HCT116 (cell line): ENCODE results near the gene RPTOR. TPM values are rescaled to one million over a fixed set of nuclear protein-coding genes. Genes with fewer than 3 reads are reported as not detected.

ENCODE experiments used
- ATAC-seq: fragments of 200-7000 bp; cut with Tn5 transposase; 2 replicates; pipeline ENCODE4 v1.9.1; 2020; ENCODE audit warnings: mild to moderate bottlenecking, moderate library complexity
- BruUV-seq: library from RNA; stranded (reverse); fragments of 400-500 nt; replicated peaks from 2 replicates; lab custom pipeline; 2021; lab: Mats Ljungman, UMichigan
- CTCF ChIA-PET: fragments of 300-600 bp; sonication (Branson Sonifier 250); formaldehyde crosslinking; loops from one replicate; lab custom pipeline; 2021; ENCODE audit warnings: antibody characterized with exemption; lab: Charles Lee
- POLR2A ChIA-PET: fragments of 300-600, 350-600 bp; sonication (Branson Sonifier 250); formaldehyde crosslinking; loops from one replicate; lab custom pipeline; 2021; ENCODE audit warnings: antibody characterized with exemption; lab: Charles Lee
- RAD21 ChIA-PET, 2 experiments: fragments of 300-600 bp; sonication (Branson Sonifier 250); formaldehyde crosslinking; loops; one replicate each; lab custom pipeline; 2023; ENCODE audit warnings: low total read pairs in 2 of 2; ENCODE audit not compliant: uncharacterized antibody in 2 of 2, unreplicated experiment in 2 of 2, low non-redundant PET in 1 of 2; lab: Charles Lee
- DNase-seq: peaks from one replicate; pipeline ENCODE4 v3.0.0-alpha.2; 2010; ENCODE audit warnings: low read depth, low spot score
- H2AFZ ChIP-seq: fragments of 200-600 bp; shearing (Covaris generic), sonication (generic); 2 replicates; pipeline ENCODE4 v1.6.1; 2017; ENCODE audit warnings: low read depth, mixed run types, mixed read lengths, antibody characterized with exemption, low read length; ENCODE audit not compliant: poor library complexity, severe bottlenecking
- H3K27ac ChIP-seq: 2 replicates; pipeline ENCODE4 v1.5.1; 2012; ENCODE audit warnings: low read depth, low read length
- H3K27me3 ChIP-seq: fragments of 200-600 bp; sonication (generic); 2 replicates; pipeline ENCODE4 v1.6.1; 2016; ENCODE audit warnings: mixed run types, low read length, mixed read lengths; ENCODE audit not compliant: insufficient read depth
- H3K36me3 ChIP-seq, 2 experiments: fragments of 200-500 bp in 1 of 2; fragments of 200-600 bp in 1 of 2; sonication (Bioruptor generic) in 1 of 2; sonication (generic) in 1 of 2; 2 replicates each; pipeline versions ENCODE4 v1.5.1 to v1.6.1; 2014 to 2016; ENCODE audit warnings: low read length in 2 of 2, inconsistent platforms in 1 of 2, mixed read lengths in 1 of 2, mixed run types in 1 of 2; ENCODE audit not compliant: insufficient read depth in 2 of 2, control insufficient read depth in 1 of 2
- H3K4me1 ChIP-seq, 2 experiments: fragments of 200-600 bp in 1 of 2; sonication (generic) in 1 of 2; 2 replicates each; pipeline versions ENCODE4 v1.5.1 to v1.6.1; 2012 to 2017; ENCODE audit warnings: low read length in 2 of 2, inconsistent platforms in 1 of 2, mild to moderate bottlenecking in 1 of 2, mixed read lengths in 1 of 2, mixed run types in 1 of 2, moderate library complexity in 1 of 2; ENCODE audit not compliant: insufficient read depth in 2 of 2, control insufficient read depth in 1 of 2
- H3K4me2 ChIP-seq: fragments of 200-600 bp; sonication (generic); 2 replicates; pipeline ENCODE4 v1.6.1; 2017; ENCODE audit warnings: mixed run types, low read length, mixed read lengths
- H3K4me3 ChIP-seq, 2 experiments: fragments of 200-600 bp in 1 of 2; sonication (generic) in 1 of 2; replicated peaks in 1 of 2; 2 replicates each; pipeline ENCODE4 v1.5.1; 2011 to 2016; ENCODE audit warnings: low read length in 2 of 2, control low read depth in 1 of 2, low read depth in 1 of 2, mild to moderate bottlenecking in 1 of 2, mixed read lengths in 1 of 2, mixed run types in 1 of 2
- H3K79me2 ChIP-seq: fragments of 200-600 bp; sonication (generic); 2 replicates; pipeline ENCODE4 v1.6.1; 2017; ENCODE audit warnings: mild to moderate bottlenecking, mixed run types, low read length, moderate library complexity, mixed read lengths; ENCODE audit not compliant: insufficient read depth
- H3K9ac ChIP-seq: fragments of 200-600 bp; sonication (generic); 2 replicates; pipeline ENCODE4 v1.6.1; 2016; ENCODE audit warnings: low read length, mixed read lengths
- H3K9me2 ChIP-seq: fragments of 200-600 bp; sonication (generic), shearing (Covaris generic); 2 replicates; pipeline ENCODE4 v1.6.1; 2017; ENCODE audit warnings: mixed run types, mild to moderate bottlenecking, moderate library complexity; ENCODE audit not compliant: insufficient read depth
- H3K9me3 ChIP-seq, 2 experiments: fragments of 200-500 bp in 1 of 2; fragments of 200-600 bp in 1 of 2; sonication (Bioruptor generic) in 1 of 2; sonication (generic) in 1 of 2; 2 replicates each; pipeline ENCODE4 v1.6.1; 2014 to 2017; ENCODE audit warnings: low read length in 2 of 2, mixed read lengths in 2 of 2, inconsistent platforms in 1 of 2, low read depth in 1 of 2, mild to moderate bottlenecking in 1 of 2, mixed run types in 1 of 2, moderate library complexity in 1 of 2; ENCODE audit not compliant: control insufficient read depth in 1 of 2, insufficient read depth in 1 of 2
- H4K20me1 ChIP-seq: fragments of 200-600 bp; sonication (generic), shearing (Covaris generic); 2 replicates; pipeline ENCODE4 v1.6.1; 2017; ENCODE audit warnings: mixed run types, mild to moderate bottlenecking, moderate library complexity; ENCODE audit not compliant: insufficient read depth
- ATF3 ChIP-seq: IDR thresholded peaks from 2 replicates; pipeline ENCODE4 v1.6.1; 2012
- CBX3 ChIP-seq: IDR thresholded peaks from 2 replicates; pipeline ENCODE4 v1.6.1; 2012; ENCODE audit warnings: low read depth
- CEBPB ChIP-seq: IDR thresholded peaks from 2 replicates; pipeline ENCODE4 v1.6.1; 2012; ENCODE audit warnings: low read depth
- EGR1 ChIP-seq: IDR thresholded peaks from 2 replicates; pipeline ENCODE4 v1.6.1; 2012; ENCODE audit warnings: low read depth
- EZH2 ChIP-seq: fragments of 200-600 bp; sonication (generic); IDR thresholded peaks from 2 replicates; pipeline ENCODE4 v1.6.1; 2017; ENCODE audit warnings: antibody characterized with exemption, mixed run types
- EZH2phosphoT487 ChIP-seq: fragments of 200-600 bp; IDR thresholded peaks from 2 replicates; pipeline ENCODE4 v1.6.1; 2018; ENCODE audit warnings: antibody characterized with exemption, borderline replicate concordance
- FOSL1 ChIP-seq: IDR thresholded peaks from 2 replicates; pipeline ENCODE4 v1.6.1; 2012; ENCODE audit warnings: low read depth
- JUND ChIP-seq: IDR thresholded peaks from 2 replicates; pipeline ENCODE4 v1.6.1; 2012
- MAX ChIP-seq: IDR thresholded peaks from 2 replicates; pipeline ENCODE4 v1.6.1; 2012
- POLR2A ChIP-seq: IDR thresholded peaks from 2 replicates; pipeline ENCODE4 v1.7.0; 2011; ENCODE audit warnings: borderline replicate concordance; ENCODE audit not compliant: insufficient read depth, insufficient read length; ENCODE audit errors: extremely low read depth
- POLR2AphosphoS5 ChIP-seq: IDR thresholded peaks from 2 replicates; pipeline ENCODE4 v1.6.1; 2011; ENCODE audit warnings: mild to moderate bottlenecking, low read depth, low read length, moderate library complexity
- RAD21 ChIP-seq: IDR thresholded peaks from 2 replicates; pipeline ENCODE4 v1.6.1; 2012; ENCODE audit warnings: low read depth, mild to moderate bottlenecking
- SIN3A ChIP-seq: IDR thresholded peaks from 2 replicates; pipeline ENCODE4 v1.6.1; 2012; ENCODE audit warnings: low read depth
- SP1 ChIP-seq: IDR thresholded peaks from 2 replicates; pipeline ENCODE4 v1.6.1; 2012; ENCODE audit warnings: low read depth
- SRF ChIP-seq: IDR thresholded peaks from 2 replicates; pipeline ENCODE4 v1.6.1; 2012; ENCODE audit warnings: low read depth
- TCF7L2 ChIP-seq: IDR thresholded peaks from 2 replicates; pipeline ENCODE4 v1.7.0; 2011; ENCODE audit warnings: borderline replicate concordance, inconsistent platforms; ENCODE audit not compliant: insufficient read depth, insufficient read length; ENCODE audit errors: extremely low read depth
- YY1 ChIP-seq: IDR thresholded peaks from 2 replicates; pipeline ENCODE4 v1.6.1; 2011; ENCODE audit warnings: low read length, low read depth, moderate library complexity, mild to moderate bottlenecking; ENCODE audit not compliant: insufficient replicate concordance; ENCODE audit errors: extremely low read depth
- ZBTB33 ChIP-seq: IDR thresholded peaks from 2 replicates; pipeline ENCODE4 v1.6.1; 2011; ENCODE audit warnings: mild to moderate bottlenecking, low read length, moderate library complexity; ENCODE audit not compliant: insufficient replicate concordance; ENCODE audit errors: extremely low read depth
- ZNF274 ChIP-seq: fragments of 200-500 bp; sonication (Bioruptor generic); IDR thresholded peaks from 2 replicates; pipeline ENCODE4 v1.6.1; 2014; ENCODE audit warnings: mild to moderate bottlenecking, low read depth, low read length, inconsistent platforms
- intact Hi-C: fragments of 100-400 bp; cut with micrococcal nuclease; formaldehyde crosslinking; loops from 2 replicates; pipeline ENCODE4 v1.10.0; 2022
- total RNA-seq: library from RNA; stranded (reverse); gene quantifications from one replicate; pipeline ENCODE4 v1.2.1, GENCODE V29; 2021; ENCODE audit not compliant: unreplicated experiment

RPTOR gene
- total RNA-seq, 1 experiment from 2014 or later, result 69.5 TPM

GRCh38 chr17:80849119-80849518 lies 304.5 kb downstream of the RPTOR start (continued):
- TF ChIP-seq MAX (no peak), SP1 (no peak), POLR2AphosphoS5 (no peak), YY1 (no peak), EZH2phosphoT487 (no peak), ATF3 (no peak)
- TF ChIP-seq, all 23 proteins: peak for 0

- ChIA-PET RAD21 (no interaction called here), CTCF (no interaction called here), POLR2A (no interaction called here)
- BruUV-seq, result no TSS peak
- ATAC-seq (no peak), DNase-seq (no peak)
- peaks cover 0 to 5% of the 10 kb centered on the region in 2 experiments; a peak in 1 of 4 replicates for H3K36me3 ChIP-seq
- no peak overlapping the region for H3K4me2 ChIP-seq
- no peak overlapping the region for H2AFZ ChIP-seq
- H3K9me2 ChIP-seq, result no peaks in the 10 kb centered on the region
- H4K20me1 ChIP-seq, result no peaks in the 10 kb centered on the region
- intact Hi-C loops, result no loop called here
- no peaks in the 10 kb centered on the region for H3K9me3 ChIP-seq
- H3K27me3 ChIP-seq, result no peaks in the 10 kb centered on the region
- H3K79me2 ChIP-seq, result no peaks in the 10 kb centered on the region
- no peak overlapping the region for H3K9ac ChIP-seq
- TF ChIP-seq EZH2phosphoT487 (no peak), JUND (no peak), SIN3A (no peak), SP1 (no peak), POLR2AphosphoS5 (no peak), ZBTB33 (no peak), SRF (no peak), ATF3 (no peak), EGR1 (no peak), CEBPB (no peak), TCF7L2 (no peak), RAD21 (no peak), EZH2 (no peak), FOSL1 (no peak), POLR2A (no peak), CBX3 (no peak), ZNF274 (no peak)
- no peak overlapping the region for H3K4me3 ChIP-seq
- H3K4me1 ChIP-seq, result peaks cover 0 to 7% of the 10 kb centered on the region in 2 experiments; a peak in 1 of 4 replicates
- no peak overlapping the region for H3K27ac ChIP-seq
Measured at GRCh38 chr17:80850109-80850508, 305.5 kb downstream of the RPTOR start.
